ENCODE measurements around the gene PIK3R5.

Gene PIK3R5

GRCh38 chr17:8851600-8851999, 113.9 kb downstream of the PIK3R5 start:
- DNase-seq, result no peak

- DNase-seq, result no peak
Observed at GRCh38 chr17:8849311-8850041, 116.0 kb downstream of the PIK3R5 start.

DNA sequence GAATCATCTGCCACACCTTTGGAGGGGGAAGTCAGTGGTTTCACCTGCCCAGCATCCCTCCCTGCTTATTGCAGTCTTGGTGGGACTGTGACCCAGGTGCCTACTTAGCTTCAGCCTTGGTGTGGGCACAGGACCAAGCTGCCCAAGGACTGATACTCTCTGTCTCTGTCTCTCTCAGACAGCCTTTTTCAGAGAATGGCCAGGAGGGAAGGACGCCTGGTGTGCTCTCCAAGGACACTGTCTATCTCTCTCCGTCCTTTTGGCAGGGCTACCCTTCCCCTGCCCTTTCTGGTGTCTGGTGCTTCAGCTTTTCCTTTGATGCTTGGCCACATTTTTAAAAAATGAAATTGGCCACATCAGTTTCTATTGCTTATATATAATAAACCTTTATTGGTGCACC, 117.6 kb downstream of the PIK3R5 start:
- no peak for DNase-seq

GRCh38 chr17:8846768-8847211, 118.7 kb downstream of the PIK3R5 start:
- DNase-seq, result no peak

DNA sequence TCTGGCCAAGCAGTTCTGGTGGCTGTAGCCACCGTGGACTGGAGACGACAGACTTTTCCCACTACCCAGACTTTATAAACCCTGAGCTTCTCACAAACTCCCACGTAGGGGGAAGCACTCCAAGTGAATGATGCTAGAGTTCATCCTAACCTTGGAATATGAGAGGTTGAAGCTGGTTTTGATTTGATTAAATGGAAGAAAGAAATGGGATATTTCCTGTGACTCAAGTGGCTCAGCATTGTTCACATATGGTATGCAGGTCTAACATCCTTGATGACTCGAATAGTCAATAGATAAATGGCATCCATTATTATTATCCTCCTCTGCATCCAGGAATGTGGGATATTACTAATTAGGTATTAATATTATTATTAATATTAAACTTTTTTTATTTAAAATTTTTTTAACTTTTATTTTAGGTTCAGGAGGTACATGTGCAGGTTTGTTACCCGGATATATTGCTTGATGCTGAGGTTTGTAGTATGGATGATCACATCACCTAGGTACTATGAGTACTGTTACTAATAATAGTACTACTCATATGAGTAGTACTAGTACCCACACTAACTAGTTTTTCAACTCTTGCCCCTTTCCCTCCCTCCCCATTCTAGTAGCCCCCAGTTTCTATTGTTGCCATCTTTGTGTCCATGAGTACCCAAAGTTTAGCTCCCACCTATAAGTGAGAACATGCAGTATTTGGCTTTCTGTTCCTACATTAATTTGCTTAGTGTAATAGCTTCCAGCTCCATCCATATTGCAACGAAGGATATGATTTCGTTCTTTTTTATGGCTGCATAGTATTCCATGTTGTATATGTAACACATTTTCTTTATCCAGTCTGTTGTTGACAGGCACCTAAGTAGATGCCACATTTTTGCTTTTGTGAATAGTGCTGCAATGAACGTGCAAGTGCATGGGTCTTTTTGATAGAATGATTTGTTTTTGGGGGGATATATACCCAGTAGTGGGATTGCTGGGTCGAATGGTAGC, 121.0 kb downstream of the PIK3R5 start:
- DNase-seq, result no peak

DNA sequence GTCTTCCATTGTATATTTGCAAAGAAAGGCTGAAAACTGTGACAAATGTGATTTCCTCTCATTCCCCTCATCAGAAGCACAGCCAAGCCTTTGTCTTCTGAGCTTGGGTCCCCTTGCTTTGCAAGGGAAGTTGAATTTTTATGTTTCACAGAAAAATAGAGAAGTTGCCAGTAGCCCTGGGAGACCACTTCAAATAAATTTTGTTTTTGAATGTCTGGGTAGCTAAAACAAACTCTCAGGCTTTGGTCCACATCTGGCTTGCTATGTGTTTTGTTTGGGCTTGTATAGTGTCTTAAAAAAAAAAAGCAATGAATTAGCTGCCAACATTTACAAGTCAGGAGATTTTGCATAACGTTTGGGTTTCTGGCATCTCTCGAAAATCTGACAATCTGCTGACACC, 122.2 kb downstream of the PIK3R5 start:
- no peak for DNase-seq

DNA sequence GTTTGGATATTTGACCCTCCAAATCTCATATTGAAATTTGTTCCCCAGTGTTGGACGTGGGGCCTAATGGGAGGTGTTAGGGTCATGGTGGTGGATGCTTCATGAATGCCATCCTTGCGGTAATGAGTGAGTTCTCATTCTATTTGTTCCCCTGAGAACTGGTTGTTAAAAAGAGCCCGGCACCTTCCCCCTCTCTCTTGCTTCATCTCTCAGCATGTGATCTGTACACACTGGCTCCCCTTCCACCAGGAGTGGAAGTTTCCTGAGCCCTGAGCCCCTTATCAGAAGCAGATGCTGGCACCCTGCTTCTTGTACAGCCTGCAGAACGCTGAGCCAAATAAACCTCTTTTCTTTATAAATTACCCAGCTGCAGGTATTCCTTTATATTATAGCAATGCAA, 123.7 kb downstream of the PIK3R5 start:
- DNase-seq, result no peak

- DNase-seq, result no peak
Observed at GRCh38 chr17:8839410-8839935, 126.0 kb downstream of the PIK3R5 start.

DNA sequence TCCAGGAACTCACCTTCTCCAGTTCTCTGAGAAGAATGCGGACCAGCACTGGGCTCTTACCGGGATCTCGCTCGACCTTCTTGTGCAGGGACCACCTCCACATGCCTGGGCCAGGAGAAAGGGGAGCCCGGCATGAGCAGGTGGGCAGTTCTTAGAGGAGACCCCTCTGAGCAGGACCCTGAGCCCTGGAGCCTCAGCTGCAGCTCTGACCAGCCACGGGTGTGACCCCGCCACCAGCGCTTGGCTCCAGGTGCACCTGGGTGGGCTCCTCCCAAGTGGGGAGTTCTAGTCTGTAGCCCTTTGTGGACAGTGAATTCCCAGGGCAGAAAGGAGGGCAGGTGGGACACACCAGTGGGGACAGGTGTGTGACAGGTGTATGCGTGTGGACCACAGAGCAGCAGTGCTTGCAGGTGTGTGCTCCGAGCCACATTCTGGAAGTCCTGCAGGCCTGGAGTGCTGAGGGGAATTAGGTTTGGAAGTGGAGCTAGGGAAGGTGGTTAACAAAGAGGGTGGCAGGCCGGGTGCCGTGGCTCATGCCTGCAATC, 126.9 kb downstream of the PIK3R5 start:
- no peak for DNase-seq

GRCh38 chr17:8837563-8838075, 127.9 kb downstream of the PIK3R5 start:
- no peak for DNase-seq

DNA sequence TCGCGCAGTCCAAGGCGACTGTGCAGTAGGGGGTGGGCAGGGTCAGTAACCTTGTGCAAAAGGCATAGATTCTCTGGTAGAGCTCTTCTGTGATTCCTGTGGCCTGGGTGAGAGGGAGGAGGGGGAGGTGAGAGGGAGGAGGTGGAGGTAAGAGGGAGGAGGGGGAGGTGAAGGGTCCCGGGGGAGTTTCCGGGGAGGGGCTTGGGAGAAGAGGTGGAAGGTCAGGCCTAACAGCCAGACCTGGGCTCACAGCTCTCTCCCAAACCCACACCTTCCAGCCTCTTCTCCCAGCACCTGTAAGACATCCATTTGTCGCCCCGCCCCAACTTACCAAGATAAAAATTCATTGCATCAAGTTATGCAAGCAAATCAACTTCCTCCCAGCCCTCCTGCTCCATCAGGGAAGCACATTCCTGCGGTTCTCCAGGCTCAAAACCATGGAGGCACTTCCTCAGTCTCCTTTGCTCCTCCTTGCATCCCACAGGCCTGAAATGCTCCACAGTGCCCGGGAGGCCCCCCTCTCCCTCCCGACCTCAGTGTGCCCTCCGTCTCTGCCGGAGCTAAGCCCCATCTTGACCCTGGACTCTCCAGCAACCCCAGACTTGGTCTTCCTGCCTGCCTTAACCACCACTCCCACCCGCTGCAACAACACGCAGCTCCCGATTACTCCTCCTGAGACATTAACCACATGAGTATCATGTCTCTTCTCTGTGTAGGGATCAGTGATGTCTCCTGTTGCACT, 128.5 kb downstream of the PIK3R5 start:
- DNase-seq, result no peak

DNA sequence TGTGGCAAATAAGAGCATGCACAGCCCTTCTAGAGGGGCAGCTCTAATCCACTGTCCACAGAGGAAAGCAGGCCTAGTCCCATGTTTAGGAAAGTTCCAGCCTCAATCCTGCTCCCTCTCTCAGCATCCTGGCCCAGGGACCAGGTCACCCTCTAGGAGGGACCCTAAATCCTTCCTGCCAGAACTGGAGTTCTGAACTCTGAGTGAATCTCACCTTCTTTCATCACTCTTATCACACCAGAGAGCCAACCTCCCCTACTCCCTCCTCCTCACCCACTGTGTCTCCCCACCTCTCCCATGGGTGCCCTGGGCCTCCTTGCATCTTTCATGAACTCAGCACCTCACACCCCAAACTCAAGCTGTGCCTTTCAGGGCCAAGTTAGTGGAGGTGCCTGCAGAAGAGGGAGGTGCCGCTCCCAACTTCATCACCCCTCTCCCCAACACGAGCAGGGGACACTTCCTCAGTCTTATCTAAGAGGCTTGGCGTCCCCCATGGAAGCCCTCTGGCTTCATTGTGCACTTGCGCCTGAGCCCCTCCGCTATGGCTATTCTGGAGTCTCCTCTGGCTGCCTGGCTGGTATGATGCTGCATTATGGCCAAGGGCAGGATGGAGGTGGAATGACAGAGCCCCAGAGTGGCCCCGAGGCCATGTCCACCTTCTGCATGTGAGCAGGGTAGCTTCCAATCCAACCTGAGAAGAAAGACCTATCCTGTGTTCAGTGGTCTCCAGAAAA, 129.7 kb downstream of the PIK3R5 start:
- no peak for DNase-seq

DNA sequence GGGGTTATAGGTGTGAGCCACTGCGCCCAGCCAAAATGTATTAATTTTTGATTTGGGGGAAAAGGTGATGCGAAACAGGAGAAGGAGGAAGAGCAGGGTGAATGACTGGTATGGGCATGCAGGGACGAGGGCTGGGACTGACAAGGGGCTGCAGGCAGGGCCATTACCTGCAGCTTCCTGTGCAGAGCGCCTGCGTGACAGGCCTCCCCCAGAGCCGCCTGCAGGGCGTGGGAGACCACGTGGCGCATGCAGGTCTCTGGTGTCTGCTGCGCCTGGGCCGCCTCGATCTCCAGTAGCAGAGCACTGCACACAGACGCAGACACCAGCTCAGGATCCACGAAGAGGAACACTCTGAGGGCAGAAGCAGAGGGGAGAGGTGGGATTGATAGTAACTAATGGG, 130.4 kb downstream of the PIK3R5 start:
- no peak for DNase-seq

DNA sequence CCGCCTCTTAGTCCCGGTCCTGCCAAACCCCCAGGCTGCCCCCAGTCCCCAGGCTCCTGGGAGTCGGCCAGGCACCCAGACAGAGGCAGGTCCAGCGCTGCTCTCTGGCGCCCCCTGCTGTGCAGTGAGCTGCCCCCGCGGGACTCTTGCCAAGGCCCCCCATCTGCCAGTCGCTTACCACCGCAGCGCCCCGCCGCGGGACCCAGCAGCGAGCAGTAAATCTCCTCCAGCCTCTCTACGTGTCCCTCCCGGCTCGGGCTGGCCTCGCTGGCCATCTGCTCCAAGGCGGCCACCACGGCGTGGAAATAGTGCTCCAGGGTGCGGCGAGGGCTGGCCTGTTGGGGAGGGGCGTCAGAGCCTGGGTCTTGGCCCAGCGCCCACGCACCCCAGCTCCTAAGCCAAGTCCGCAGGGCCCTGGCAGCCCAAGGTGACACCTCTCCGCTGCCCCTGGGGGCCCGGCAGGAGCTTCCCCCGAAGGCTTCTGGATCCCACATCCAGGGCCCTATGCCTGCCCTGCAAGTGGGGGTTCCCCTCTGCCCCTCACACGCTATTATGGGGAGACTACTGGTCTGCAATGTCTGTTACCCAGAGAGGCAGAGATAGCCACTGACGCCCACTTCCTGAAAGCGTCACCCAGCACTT, 132.7 kb downstream of the PIK3R5 start:
- no peak for DNase-seq

GRCh38 chr17:8831234-8831849, 134.2 kb downstream of the PIK3R5 start:
- DNase-seq, result no peak

DNA sequence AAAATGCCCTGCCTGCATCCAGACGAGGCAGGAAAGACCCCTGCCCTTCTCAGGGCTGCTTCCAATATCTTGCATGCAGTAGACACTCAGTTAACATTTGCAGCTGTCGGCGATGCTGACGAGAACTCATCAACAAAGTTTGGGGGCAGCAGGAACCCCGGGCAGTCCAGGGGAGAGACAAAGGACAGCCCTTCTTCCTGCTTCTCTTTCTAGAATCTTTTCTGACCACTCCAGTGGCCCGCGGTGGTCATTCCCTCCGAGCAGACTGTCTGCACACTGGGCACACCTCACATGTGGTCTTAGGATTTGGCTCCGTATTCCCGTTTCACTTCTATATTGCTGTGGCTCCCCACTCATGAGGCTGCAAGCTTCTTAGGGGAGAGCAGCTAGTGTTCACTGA, 135.4 kb downstream of the PIK3R5 start:
- no peak for DNase-seq

DNA sequence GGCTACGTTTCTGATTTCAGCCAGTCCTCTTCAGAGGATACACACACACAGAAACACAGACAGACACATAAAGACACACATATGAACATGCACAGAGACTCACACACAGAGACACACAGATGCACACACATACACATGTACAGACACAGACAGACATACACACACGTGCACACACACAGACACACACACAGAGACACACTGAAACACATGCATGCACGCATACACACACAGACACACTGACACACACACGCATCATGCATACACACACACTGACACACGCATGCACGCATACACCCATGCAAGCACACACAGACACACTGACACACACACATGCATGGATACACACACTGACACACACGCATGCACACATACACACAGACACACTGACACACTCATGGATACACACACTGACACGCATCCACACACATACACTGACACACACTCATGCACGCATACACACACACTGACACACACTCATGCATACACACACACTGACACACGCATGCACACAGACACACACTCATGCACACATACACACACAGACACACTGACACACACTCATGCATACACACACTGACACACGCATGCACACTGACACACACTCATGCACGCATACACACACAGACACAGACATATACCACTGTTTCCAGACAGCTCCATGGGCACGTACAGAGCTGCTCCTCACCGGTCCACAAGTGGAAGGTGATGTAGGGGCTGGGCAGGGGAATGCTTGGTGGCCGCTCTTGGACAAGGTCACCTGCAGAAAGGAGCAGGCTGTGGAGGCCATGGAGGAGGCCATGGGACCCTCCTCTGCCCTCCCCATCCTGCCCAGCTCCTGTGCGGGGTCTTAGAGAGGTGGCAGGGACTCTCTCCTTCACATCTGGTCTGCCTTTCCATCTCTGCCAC, 136.2 kb downstream of the PIK3R5 start:
- no peak for DNase-seq

Data from NK-92 treated with Interleukin-12 subunit alpha and Interleukin-12 subunit beta, amount 100 ng/mL, for 24 hours (cell line).